Mesenchymal stem cell (in vitro differentiated cells and primary cell): ENCODE data around the gene IL16.
A peak's percentile ranks its signal among the peaks of the same experiment; 100 is the strongest.

Experiments used
- DNase-seq: peaks from one replicate; pipeline ENCODE4 v3.0.0-alpha.2; 2013
- H2AFZ ChIP-seq: one replicate; pipeline ENCODE4 v1.6.1; 2013; ENCODE audit warnings: low read depth, mild to moderate bottlenecking, control low read depth, inconsistent platforms, low read length, moderate library complexity
- H2AK5ac ChIP-seq: 2 replicates; pipeline ENCODE4 v1.6.1; 2013; ENCODE audit warnings: low read length, moderate library complexity, mild to moderate bottlenecking, inconsistent platforms; ENCODE audit not compliant: severe bottlenecking
- H2BK120ac ChIP-seq: one replicate; pipeline ENCODE4 v1.6.1; 2013; ENCODE audit warnings: low read depth, mild to moderate bottlenecking, inconsistent platforms, low read length, moderate library complexity
- H2BK12ac ChIP-seq, 2 experiments: one replicate each; pipeline ENCODE4 v1.6.1; 2013; ENCODE audit warnings: inconsistent platforms in 2 of 2, low read length in 2 of 2, mild to moderate bottlenecking in 2 of 2, moderate library complexity in 2 of 2, control low read depth in 1 of 2
- H2BK15ac ChIP-seq: one replicate; pipeline ENCODE4 v1.6.1; 2013; ENCODE audit warnings: mild to moderate bottlenecking, low read depth, inconsistent platforms; ENCODE audit not compliant: poor library complexity, severe bottlenecking
- H2BK5ac ChIP-seq: 2 replicates; pipeline ENCODE4 v1.6.1; 2013; ENCODE audit warnings: low read depth, mild to moderate bottlenecking, low read length, control low read depth, inconsistent platforms; ENCODE audit not compliant: poor library complexity, severe bottlenecking
- H3K14ac ChIP-seq, 2 experiments: one replicate each; pipeline ENCODE4 v1.6.1; 2013; ENCODE audit warnings: inconsistent platforms in 2 of 2, low read length in 2 of 2, control low read depth in 1 of 2, mild to moderate bottlenecking in 1 of 2, moderate library complexity in 1 of 2
- H3K18ac ChIP-seq, 2 experiments: one replicate each; pipeline ENCODE4 v1.6.1; 2013; ENCODE audit warnings: inconsistent platforms in 2 of 2, low read length in 2 of 2, control low read depth in 1 of 2, low read depth in 1 of 2, mild to moderate bottlenecking in 1 of 2
- H3K23ac ChIP-seq, 2 experiments: one replicate each; pipeline ENCODE4 v1.6.1; 2013; ENCODE audit warnings: inconsistent platforms in 2 of 2, low read length in 2 of 2, mild to moderate bottlenecking in 2 of 2, moderate library complexity in 2 of 2, control low read depth in 1 of 2
- H3K27ac ChIP-seq: 2 replicates; pipeline ENCODE4 v1.5.1; 2013; ENCODE audit warnings: mild to moderate bottlenecking, moderate library complexity, low read length, control low read depth, inconsistent platforms; ENCODE audit not compliant: poor library complexity, severe bottlenecking
- H3K27me3 ChIP-seq, 2 experiments: 2 replicates each; pipeline versions ENCODE4 v1.6.1 to v1.7.0; 2013; ENCODE audit warnings: low read length in 2 of 2, mild to moderate bottlenecking in 2 of 2, moderate library complexity in 2 of 2, control low read depth in 1 of 2, inconsistent platforms in 1 of 2; ENCODE audit not compliant: control insufficient read depth in 1 of 2, insufficient read depth in 1 of 2
- H3K36me3 ChIP-seq, 2 experiments: 2 replicates each; pipeline versions ENCODE4 v1.6.1 to v1.7.0; 2013; ENCODE audit warnings: low read length in 2 of 2, control low read depth in 1 of 2, inconsistent platforms in 1 of 2, low read depth in 1 of 2, mild to moderate bottlenecking in 1 of 2; ENCODE audit not compliant: insufficient read depth in 2 of 2, control insufficient read depth in 1 of 2
- H3K4ac ChIP-seq, 2 experiments: one replicate each; pipeline ENCODE4 v1.6.1; 2013; ENCODE audit warnings: inconsistent platforms in 2 of 2, low read length in 2 of 2, mild to moderate bottlenecking in 2 of 2, moderate library complexity in 2 of 2, control low read depth in 1 of 2, low read depth in 1 of 2
- H3K4me1 ChIP-seq: 2 replicates; pipeline ENCODE4 v1.6.1; 2013; ENCODE audit warnings: low read depth, low read length, control low read depth; ENCODE audit not compliant: control insufficient read depth, insufficient read depth
- H3K4me2 ChIP-seq: 2 replicates; pipeline ENCODE4 v1.6.1; 2013; ENCODE audit warnings: low read length, mild to moderate bottlenecking, inconsistent platforms; ENCODE audit not compliant: poor library complexity, severe bottlenecking
- H3K4me3 ChIP-seq, 2 experiments: 2 replicates each; pipeline versions ENCODE4 v1.5.1 to v1.7.0; 2013; ENCODE audit warnings: low read length in 2 of 2, mild to moderate bottlenecking in 2 of 2, control low read depth in 1 of 2, low read depth in 1 of 2; ENCODE audit not compliant: insufficient read depth in 1 of 2
- H3K79me1 ChIP-seq: replicated peaks from 2 replicates; pipeline ENCODE4 v1.6.1; 2013; ENCODE audit warnings: mild to moderate bottlenecking, control low read depth, low read length, inconsistent platforms; ENCODE audit not compliant: poor library complexity, severe bottlenecking
- H3K9ac ChIP-seq: 2 replicates; pipeline ENCODE4 v1.7.0; 2013; ENCODE audit warnings: mild to moderate bottlenecking, low read length, moderate library complexity
- H3K9me3 ChIP-seq: 2 replicates; pipeline ENCODE4 v1.7.0; 2013; ENCODE audit warnings: mild to moderate bottlenecking, low read length; ENCODE audit not compliant: control insufficient read depth
- H4K8ac ChIP-seq: one replicate; pipeline ENCODE4 v1.6.1; 2013; ENCODE audit warnings: inconsistent platforms, mild to moderate bottlenecking, low read length, moderate library complexity
- H4K91ac ChIP-seq: one replicate; pipeline ENCODE4 v1.6.1; 2013; ENCODE audit warnings: mild to moderate bottlenecking, low read length, inconsistent platforms
- WGBS: methylation state at CpG from one replicate; pipeline ENCODE4 v1.1.7; 2013; ENCODE audit warnings: mixed read lengths; 5-methylcytosine and 5-hydroxymethylcytosine counted together

Gene IL16

DNA sequence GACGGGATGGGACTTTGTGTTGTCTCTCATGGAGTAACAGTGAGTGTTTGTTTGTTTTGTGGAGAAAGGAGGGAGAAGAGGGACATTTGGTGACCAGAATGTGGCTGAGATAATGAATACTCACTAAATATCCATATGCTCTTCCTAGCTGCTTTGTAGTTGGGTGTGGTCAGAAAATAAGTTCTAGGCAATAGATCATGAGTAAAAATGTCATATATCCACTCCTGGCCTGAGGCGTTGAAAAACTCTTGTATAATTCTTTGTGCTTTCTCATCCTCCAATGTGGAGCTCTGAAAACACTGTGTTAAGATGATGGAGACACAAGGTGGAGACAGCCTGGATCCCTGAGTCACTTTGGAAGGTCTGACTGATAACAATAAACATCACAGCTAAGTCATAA lies 28.0 kb upstream of the IL16 start:
- Histone ChIP-seq H4K8ac (no peak overlapping the region), H3K4ac (no peak overlapping the region), H2BK5ac (no peak overlapping the region), H3K9me3 (no peaks in the 10 kb centered on the region), H3K23ac (no peak overlapping the region), H2BK120ac (no peak overlapping the region), H3K18ac (no peak overlapping the region), H3K4me3 (no peak overlapping the region), H3K27me3 (peaks cover 0 to 4% of the 10 kb centered on the region in 2 experiments), H3K27ac (no peak overlapping the region), H3K9ac (no peak overlapping the region), H3K4me2 (no peak overlapping the region), H2AK5ac (no peak overlapping the region), H3K79me1 (no peaks in the 10 kb centered on the region), H3K4me1 (no peaks in the 10 kb centered on the region), H3K36me3 (no peaks in the 10 kb centered on the region), H2BK12ac (no peak overlapping the region), H4K91ac (no peak overlapping the region), H2BK15ac (no peak overlapping the region), H2AFZ (no peak overlapping the region), H3K14ac (no peak overlapping the region)
- no peak for DNase-seq
- 56% methylated on average over 2 of the region's 2 CpGs for WGBS

DNA sequence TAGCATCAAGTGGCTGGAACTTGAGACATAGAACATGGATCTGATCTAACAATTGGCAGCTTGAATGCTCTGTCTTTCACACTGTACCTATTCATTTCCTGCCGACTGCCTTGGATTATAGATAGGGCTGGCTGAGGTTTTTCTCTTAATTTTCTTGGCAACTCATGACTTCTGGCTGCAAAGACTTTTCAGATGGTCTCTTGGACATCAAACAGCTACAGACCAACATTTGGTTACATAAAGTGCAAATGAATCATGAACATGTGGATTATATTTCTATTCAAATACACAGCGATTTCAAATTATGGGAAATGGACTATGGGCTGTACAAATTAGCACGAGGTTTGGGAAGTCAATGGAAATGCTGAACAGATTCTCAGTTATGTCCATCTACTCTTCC lies 26.2 kb upstream of the IL16 start:
- Histone ChIP-seq H2BK15ac (no peak overlapping the region), H2BK12ac (no peak overlapping the region), H3K79me1 (no peaks in the 10 kb centered on the region), H3K18ac (no peak overlapping the region), H2BK120ac (no peak overlapping the region), H2AFZ (no peak overlapping the region), H3K36me3 (no peaks in the 10 kb centered on the region), H3K14ac (no peak overlapping the region), H3K4ac (no peak overlapping the region), H2BK5ac (no peak overlapping the region), H4K91ac (no peak overlapping the region), H3K23ac (no peak overlapping the region), H3K9me3 (no peaks in the 10 kb centered on the region), H3K4me2 (no peak overlapping the region), H3K9ac (no peak overlapping the region), H3K27me3 (peaks cover 0 to 13% of the 10 kb centered on the region in 2 experiments), H3K4me1 (no peaks in the 10 kb centered on the region), H3K4me3 (no peak overlapping the region), H4K8ac (no peak overlapping the region), H3K27ac (no peak overlapping the region), H2AK5ac (no peak overlapping the region)
- DNase-seq = no peak
- 100% methylated on average over 2 of the region's 3 CpGs for WGBS

DNA sequence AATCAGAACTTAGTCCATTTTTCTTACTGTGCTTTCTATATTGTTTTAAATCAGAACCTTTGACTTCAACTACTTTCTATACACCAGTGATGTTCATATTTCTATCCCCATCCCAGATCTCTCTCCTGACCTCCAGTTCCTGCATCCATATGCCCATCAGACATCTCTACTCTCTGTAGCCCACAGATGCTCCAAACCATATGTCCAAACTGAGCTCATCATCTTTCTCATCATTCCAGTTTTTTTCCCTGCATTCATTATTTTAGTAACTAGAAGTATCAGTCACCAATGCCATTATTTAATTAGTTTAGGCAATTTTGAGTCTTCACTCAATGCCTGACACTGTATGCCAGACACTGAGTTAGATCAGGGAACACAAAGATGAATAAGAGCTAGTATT lies 25.4 kb upstream of the IL16 start:
- no peak overlapping the region for H3K9ac ChIP-seq
- no peak overlapping the region for H2BK12ac ChIP-seq
- H4K91ac ChIP-seq = no peak overlapping the region
- H3K4ac ChIP-seq = no peak overlapping the region
- H3K27ac ChIP-seq = no peak overlapping the region
- H4K8ac ChIP-seq = no peak overlapping the region
- H3K27me3 ChIP-seq = peaks cover 0 to 13% of the 10 kb centered on the region in 2 experiments
- no peak for DNase-seq
- H2AFZ ChIP-seq = no peak overlapping the region
- no peak overlapping the region for H2AK5ac ChIP-seq
- H3K9me3 ChIP-seq = no peaks in the 10 kb centered on the region
- H3K79me1 ChIP-seq = no peaks in the 10 kb centered on the region
- H3K4me1 ChIP-seq = no peaks in the 10 kb centered on the region
- H2BK5ac ChIP-seq = no peak overlapping the region
- H3K23ac ChIP-seq = no peak overlapping the region
- H3K4me2 ChIP-seq = no peak overlapping the region
- no peak overlapping the region for H3K14ac ChIP-seq
- no peak overlapping the region for H3K4me3 ChIP-seq
- no peak overlapping the region for H2BK15ac ChIP-seq
- no peak overlapping the region for H2BK120ac ChIP-seq
- no peak overlapping the region for H3K18ac ChIP-seq
- no peaks in the 10 kb centered on the region for H3K36me3 ChIP-seq

DNA sequence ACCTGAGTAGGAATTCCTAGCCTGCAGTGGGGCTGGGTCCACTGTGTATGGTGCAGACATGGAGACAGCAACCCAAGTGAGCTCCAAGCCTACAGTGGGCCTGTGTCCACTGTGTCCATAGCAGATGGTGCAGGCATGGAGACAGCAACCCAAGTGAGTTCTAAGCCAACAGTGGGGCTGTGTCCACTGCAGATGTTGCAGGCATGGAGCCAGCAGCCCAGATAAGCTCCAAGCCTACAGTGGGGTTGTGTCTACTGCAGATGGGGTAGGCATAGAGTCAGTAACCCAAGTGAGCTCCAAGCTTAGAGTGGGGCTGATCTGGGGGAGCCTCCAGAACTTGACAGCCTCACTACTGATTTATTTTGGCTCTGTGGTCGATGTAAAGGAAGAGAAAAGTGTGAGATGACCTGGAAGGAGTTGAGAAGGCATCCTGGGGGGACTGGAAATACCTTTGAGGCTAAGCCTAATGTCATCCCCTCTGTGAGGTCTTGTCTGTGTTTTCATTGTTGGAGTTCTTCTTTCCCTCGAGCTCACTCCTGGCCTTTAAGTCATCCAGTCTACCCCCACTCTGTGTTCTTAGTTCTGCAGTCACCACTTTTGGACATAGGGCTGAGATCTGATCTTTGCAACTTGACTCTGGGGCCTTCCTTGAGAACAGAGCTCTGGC lies 22.4 kb upstream of the IL16 start:
- Histone ChIP-seq H3K9me3 (no peaks in the 10 kb centered on the region), H3K36me3 (no peaks in the 10 kb centered on the region), H3K9ac (no peak overlapping the region), H2BK120ac (no peak overlapping the region), H3K79me1 (no peaks in the 10 kb centered on the region), H2BK12ac (no peak overlapping the region), H2BK5ac (no peak overlapping the region), H3K4me3 (no peak overlapping the region), H3K4me2 (no peak overlapping the region), H3K27ac (no peak overlapping the region), H4K8ac (no peak overlapping the region), H2BK15ac (no peak overlapping the region), H3K18ac (no peak overlapping the region), H2AK5ac (no peak overlapping the region), H3K4me1 (no peaks in the 10 kb centered on the region), H2AFZ (no peak overlapping the region), H3K23ac (peak overlapping the region in 1 of 2 experiments; percentile 51), H4K91ac (no peak overlapping the region), H3K27me3 (peaks cover 0 to 13% of the 10 kb centered on the region in 2 experiments), H3K14ac (peak overlapping the region in 1 of 2 experiments; percentile 59), H3K4ac (no peak overlapping the region)
- 11% methylated on average over 2 of the region's 2 CpGs for WGBS
- no peak for DNase-seq
